CD4-positive, alpha-beta T cell treated with Interleukin-6 for 4 hours (primary cell): Measurements from ENCODE around the gene LDAF1.

Experiments used
- DNase-seq: peaks from one replicate; pipeline ENCODE4 v3.0.0-alpha.2; 2020; ENCODE audit warnings: mixed read lengths

Gene LDAF1

DNA sequence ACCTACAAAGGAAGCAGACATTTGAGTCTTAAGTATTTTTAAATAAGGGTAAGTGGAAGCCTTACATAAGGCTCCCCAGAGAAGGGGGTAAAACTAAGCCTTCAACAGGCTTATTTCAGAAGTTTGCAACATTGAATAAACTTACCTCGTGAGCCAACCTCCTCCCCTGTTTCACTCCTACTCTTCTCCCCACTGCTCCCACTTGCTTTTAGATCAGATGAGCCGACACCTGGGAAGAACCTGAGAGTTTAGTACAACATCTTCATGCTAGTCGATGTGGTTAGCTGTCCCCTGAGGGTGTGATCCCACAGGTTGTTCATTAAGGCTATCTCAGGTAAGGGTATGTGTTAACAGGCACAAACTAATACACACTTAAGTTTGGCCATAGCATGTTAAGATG, 39.1 kb downstream of the LDAF1 start:
- DNase-seq, result no peak

DNA sequence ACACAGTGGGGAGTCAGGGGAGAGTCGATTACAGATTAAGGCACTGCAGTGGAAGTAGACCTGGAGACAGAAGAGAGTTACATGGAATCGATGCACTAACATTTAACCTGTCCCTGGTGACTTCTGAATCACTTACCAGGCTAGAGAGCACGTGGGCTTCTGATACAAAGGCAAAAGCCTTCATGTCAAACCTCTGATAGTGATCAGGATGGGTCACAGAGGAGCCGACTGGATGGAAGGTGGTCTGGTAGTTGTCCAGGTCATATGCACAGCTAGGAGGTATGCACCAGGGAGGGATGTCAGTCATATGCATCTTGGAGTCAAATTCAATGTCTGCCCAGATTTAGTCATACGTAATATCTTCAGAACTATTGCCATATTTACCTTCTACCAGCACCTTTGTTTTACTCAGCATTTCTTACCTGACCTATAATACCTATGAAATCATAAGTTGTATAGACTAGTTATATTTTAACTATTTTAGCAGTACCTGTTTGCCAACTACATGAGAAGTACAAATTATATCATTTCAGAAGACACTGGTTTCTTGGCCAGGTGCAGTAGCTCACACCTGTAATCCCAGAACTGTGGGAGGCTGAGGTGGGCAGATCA, 41.2 kb downstream of the LDAF1 start:
- DNase-seq, result no peak

DNA sequence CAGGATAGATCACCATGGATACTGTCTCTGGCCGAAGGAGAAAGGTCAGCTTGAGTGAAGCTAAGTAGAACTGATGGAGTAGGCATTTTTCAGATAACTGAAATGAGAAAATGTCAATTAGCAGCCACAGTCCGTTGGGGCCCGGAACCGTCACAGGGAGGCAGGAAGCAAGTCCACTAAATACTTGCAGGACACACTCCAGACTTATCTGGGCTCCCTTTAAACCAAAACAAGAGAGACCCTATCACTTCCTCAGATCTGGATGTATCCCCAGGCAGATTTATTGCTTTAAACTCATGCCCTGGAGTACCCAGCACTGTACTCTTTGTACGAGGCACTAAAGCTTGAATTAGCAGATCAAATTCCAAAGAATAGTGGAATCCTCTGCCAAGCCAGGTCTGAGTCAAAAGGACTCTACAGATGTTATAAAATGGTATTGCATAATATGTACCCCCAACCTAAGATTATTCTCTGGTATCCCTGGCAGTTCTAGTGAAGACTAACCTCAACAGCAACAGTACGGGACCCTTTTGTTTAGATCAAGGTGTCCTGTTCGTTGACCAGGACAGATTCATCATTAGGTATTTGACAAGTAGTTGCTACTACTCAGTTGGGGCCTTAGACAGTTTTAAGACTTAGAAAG, 44.8 kb downstream of the LDAF1 start:
- DNase-seq, result no peak

DNA sequence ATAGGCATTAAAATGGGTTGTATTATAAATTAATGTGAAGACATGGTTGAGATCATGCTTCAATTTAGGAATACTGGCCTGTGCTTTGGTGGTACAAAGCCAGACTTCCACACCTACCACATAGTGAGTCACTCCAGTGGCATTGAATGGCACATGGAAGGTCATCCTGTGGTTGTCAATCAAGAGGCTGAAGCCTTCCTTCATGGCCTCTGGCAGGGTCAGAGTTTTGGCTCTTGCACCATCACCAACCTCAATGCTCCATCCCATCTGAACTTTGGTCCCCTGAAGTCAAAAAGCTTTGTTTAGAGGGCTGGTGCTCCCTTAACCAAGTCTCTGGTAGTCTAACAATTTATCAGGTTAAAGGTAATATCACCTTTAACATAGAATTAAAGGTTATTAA, 46.8 kb downstream of the LDAF1 start:
- DNase-seq, result no peak

DNA sequence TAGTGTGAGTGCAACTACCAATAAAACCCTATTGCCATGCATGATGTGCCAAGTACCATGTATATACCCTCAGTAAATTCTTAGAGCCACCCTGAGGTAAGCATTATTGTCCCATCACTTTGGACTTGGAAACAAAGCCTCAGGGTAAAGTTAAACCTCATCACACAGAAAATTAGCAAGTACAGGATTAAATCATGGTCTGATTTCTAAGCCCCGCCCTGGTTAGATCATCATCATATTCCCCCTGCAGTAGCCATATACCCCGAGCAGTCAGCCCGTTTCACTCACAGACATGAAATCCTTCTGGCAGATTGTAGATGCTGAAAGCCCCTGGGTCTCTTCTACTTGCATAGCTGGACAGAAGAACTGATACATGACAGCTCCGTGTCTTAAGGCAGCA, 48.1 kb downstream of the LDAF1 start:
- DNase-seq, result no peak

DNA sequence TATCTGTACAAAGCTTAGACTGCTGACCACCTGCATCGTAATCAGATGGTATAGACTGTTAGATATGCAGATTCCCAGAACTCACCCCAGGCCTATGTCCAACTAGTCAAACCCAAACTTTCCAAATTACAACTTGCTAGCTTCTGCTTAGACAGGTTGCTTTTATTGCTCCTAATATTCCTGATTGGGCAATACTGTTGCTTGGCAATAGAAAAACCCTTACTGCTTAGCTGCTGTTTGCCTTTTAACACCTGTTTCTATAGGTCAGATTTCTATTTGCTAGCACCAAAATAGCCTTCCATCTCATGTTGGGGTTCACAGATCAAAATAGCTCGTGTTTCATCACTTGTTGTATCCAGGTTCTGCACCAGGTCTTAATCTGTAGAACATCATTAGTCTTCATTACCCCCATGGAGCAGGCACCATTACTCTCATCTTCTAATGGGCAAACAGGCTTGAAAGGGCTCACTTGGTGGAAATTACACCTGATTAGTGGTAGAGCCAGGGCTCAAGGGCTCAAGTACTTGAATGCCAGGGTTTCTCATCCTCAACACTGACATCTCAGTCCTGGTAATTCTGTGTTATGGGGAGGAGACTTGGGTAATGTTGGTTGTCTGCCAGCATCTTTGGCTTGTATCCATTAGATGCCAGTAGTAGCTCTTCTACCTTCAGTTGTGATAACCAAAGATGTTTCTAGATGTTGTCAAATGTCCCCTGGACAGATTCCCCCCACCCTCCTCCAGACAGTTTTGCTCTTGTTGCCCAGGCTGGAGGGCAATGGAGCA, 50.2 kb downstream of the LDAF1 start:
- DNase-seq, result no peak

DNA sequence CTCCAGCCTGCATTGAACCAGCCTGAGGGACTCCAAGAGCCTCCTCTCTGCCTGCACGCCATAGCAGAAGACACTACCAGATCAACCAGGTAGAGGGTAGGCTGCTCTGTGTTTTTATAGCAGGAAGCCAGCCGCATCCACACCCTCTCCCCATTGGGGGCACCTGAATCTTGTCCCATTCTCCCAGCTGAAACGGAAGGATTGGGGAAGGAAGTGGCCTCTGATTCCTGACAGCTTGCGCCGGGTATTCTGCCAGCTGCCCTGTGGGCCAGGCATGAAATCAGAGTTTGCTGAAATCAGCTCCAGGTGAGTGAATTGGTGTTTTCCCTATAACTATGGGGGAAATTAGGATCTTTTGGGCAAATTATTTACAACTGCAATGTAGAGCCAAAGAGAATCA, 53.0 kb downstream of the LDAF1 start, which contains the start of gene ZP2:
TSS of gene ZP2 (minus strand) at position 89 of the 400 bp plus-strand sequence. CDS start at position 62, 27 bp downstream.
- no peak for DNase-seq

DNA sequence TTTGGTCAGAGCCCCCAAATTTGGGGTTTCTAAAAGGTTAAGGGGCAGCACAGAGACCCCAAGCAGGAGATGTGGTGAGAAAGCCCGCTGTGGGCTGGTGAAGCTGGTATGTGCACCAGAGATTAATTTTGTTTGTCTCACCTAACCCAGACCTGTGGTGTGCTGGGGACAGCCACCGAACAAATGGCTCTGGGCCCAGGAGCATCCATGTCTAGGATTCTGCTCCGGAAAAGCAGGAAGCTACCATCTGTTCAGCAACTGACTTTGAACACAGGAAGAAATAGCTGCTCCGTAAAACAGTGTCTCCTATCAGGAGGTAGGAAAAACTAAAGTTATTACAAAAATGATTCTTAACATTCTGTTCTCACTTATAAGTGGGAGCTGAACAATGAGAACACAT, 55.6 kb downstream of the LDAF1 start:
- DNase-seq, result no peak

DNA sequence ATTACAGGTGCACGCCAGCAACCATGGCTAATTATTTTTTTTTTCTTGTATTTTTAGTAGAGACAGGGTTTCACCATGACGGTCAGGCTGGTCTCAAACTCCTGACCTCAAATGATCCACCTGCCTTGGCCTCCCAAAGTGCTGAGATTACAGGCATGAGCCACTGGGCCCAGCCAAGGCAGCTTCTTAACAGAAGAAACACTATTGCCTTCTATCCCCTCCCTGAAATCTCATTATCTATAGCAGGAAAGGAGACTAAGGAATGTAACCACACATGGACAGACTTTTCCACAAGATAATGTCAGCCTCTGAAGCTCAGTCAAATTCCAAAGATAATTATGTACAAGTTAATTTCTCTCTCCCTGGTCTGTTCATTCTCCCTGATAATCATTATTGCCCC, 58.6 kb downstream of the LDAF1 start:
- DNase-seq, result no peak

DNA sequence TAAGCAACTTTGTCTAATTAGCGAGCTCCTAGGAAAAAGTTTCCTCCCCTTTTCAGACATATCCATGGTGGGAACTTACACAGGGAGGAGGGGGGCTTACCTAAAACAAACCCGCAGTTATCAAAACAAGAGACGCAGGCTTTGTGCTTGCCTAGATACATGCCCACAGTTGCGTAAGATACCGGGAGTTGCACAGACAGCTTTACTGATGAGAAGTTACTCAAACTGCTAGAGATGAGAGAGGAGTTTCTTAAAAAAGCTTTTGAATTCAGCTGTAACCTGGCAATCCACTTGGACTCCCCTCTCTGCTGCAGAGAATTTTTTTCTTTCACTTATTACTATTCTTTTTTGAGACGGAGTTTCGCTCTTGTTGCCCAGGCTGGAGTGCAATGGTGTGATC, 59.7 kb downstream of the LDAF1 start:
- no peak for DNase-seq

DNA sequence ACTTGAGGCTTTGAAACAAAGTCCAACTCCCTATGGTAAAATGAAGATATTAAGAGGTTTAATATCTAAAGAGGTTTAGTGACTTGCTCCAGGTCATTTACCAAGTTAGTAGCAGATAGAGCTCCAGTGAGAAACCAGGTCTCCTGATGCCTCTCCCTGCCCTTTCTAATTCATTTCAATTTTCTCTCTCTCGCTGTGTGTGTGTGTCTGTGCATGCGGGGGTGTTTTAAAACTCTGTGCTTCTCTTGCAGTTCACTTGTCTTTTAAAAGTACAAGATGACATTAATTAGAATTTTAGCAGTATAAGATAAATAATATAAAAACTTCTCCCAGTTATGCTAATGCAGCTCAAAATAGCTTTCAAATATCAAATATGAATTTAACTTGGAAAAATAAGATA, 61.1 kb downstream of the LDAF1 start:
- no peak for DNase-seq

DNA sequence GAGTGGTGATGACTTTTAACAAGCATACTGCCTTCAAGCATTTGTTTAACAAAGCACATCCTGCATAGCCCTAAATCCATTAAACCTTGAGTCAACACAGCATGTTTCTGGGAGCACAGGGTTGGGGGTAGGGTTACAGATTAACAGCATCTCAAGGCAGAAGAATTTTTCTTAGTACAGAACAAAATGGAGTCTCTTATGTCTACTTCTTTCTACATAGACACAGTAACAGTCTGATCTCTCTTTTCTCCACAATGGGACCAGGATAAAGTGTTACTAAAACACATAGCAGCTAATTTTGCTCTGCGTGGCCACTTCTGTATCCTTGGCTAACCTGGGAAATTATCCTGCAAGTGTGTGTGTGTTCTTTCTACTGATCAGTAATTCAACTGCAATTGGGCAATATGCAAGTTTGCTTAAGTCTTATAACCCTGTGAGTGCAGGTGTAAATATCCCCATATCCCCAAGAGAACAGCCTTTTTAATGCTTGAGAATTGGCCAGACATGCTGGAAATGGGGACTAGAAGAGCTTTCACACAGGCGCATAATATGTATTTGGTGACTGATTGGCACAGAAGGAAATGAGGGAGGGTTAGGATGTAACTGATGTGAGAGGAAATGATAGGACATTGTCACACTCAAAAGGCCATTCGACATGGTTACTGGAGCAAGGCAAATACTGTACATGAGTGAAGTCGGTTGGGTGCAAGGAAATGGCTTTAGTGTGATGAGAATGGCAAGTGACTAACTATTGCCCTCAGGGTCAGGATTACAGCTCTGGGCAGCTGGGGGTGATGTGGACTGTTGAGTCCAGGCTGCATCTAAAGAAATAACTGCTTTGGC, 64.2 kb downstream of the LDAF1 start:
- no peak for DNase-seq

DNA sequence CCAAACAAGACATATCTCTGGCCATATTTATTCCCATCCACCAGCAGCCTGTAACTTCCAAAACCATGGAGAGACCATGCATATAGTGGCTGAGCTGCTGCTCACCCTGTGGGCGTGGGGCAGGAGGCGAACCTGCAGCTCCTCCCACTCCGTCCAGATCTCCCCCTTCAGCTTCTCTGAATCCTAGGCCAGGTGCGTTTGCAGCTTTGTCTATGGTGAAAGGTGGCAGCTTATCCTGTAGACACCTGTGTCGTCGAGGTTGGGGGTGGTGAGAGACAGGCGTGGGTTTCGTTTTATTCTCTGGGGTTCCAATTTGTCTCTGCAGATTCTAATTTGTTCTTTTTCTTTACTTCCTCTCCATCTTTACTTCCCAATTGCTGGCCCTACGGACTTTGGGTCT, 65.3 kb downstream of the LDAF1 start:
- no peak for DNase-seq

DNA sequence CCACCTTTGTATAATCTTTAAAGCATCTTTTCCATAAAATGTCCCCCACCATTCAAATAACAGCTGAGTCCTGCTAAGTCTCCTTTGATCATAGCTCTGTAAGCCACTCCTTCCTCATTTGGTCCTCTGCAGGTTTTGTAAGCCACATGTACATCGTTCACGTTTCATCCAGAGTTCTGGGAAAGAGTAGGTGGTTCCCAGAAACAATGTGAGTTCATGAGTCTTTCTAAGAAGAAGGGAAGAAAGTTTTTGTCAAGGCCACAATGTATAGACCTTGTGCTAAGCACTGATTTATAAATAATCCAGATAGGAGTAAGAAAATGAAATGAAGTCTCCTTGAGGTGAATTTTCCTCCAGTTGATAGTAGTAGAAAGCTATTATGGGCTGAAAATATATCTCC, 66.3 kb downstream of the LDAF1 start:
- no peak for DNase-seq

DNA sequence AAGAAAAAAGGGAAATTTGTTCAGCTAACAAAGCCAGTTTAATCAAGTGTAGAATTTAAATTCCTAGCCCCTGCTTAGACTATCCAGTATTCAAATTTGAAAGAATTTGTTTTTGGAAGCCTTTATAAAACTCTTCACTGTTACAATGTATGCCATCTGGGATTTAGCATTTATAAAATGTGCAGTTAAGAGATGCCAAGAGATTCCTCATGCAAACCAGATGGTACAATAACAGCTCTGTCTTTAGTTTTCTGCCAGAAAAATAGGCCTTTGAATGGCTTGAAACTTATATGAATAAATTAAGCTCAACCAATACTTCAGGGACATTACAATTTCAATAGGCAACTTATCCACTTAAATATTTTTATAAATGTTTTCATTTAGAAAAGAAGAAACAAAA, 68.3 kb downstream of the LDAF1 start:
- DNase-seq, result no peak

DNA sequence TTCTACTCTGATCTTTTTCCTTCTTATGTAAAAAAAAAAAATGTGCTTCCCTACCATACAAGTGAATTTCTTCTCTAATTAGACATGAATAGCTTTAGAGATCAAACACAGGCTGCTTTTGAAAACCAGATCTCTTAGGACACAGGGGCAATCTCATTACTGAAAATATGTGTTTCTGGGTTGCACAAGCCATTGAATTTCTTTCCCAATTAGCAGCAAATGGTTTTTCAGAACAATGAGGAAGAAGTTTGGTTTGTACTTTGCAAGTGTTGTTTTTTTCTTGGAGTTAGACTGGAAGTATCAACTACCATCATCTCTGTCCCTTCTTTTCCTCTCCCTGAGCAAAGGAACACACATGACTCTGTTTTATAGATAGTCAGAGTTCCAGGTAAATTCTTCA, 69.4 kb downstream of the LDAF1 start:
- DNase-seq, result no peak

DNA sequence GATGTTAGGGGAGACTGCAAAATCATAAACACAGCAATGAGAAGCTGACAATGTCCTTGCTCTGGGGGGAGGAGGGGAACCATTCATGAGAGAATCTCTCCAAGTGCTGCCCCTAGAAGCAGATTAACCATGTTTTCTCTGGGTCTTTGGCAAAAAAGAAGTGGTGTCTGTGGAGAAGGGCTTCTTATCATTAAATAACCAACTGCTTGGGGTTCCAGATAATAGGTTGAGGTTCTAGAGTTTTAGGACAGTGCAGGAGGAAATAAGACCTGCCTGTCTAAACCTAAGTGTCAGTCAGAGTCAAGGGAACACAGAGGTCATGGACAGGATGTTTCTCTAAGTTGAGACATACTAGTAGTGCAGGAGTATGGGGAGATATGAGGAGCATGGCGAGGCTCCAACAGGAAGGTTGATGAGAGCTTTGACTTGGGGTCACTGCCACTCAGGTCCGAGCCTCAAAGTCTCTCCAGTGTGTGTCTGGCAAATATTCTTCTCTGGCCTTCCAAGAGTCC, 69.9 kb downstream of the LDAF1 start:
- DNase-seq, result no peak
